HL-60/S4 treated with phorbol 12-myristate 13-acetate at 8.2 ng/mL for 4 days and 3 days (cell line): Measurements from ENCODE around the gene PNKP.

ENCODE experiments used
- in situ Hi-C: fragments of 300-500 bp; cut with MboI; formaldehyde crosslinking; loops from 2 replicates; pipeline ENCODE4 v1.15.0; 2022; ENCODE audit warnings: low sequenced_read_pairs

PNKP gene

GRCh38 chr19:49890349-49891311 lies 23.3 kb upstream of the PNKP start:
- in situ Hi-C loops: no loop called here

GRCh38 chr19:49889687-49890348 lies 22.4 kb upstream of the PNKP start:
- in situ Hi-C loops: no loop called here

DNA sequence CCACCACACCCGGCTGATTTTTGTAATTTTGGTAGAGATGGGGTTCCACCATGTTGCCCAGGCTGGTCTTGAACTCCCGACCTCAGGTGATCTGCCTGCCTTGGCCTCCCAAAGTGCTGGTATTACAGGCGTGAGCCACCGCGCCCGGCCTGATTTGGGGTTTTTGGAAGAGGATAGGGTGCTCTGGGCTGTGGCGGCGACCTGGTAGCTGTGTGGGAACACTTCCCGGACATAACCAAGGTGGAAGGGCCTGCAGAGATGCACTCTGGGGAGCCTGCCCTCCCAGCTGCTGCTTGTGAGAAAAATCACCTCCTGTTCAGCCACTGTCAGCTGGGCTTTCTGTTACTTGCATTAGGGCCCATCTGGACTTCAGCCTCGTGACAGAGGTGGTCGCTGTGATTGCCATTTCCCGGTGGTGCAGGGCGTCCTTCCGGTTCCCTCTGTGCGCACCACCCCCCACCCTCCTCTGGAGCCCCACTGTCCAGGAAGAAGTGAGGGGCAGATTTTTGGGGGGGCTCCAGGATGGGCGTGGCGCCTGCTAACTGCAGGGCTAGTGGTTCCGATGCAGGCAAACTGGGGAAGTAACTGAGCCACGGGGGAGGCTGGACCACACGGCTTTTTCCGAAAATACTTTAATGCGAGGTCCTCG lies 21.8 kb upstream of the PNKP start:
- in situ Hi-C loops: no loop called here

DNA sequence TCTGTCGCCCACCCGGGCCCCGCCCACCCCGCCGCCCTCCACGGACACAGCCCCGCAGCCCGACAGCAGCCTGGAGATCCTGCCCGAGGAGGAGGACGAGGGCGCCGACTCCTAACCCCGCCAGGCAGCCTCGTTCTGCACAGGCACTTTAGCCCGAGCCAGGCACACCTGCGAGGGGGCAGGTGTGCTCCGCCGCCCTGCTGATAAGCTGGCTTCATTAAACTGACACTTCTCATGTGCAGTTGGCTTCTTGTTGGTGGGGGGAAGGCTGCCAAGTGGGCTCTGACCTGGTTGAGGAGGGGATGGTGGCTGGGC lies 21.1 kb upstream of the PNKP start:
- in situ Hi-C loops: no loop called here

DNA sequence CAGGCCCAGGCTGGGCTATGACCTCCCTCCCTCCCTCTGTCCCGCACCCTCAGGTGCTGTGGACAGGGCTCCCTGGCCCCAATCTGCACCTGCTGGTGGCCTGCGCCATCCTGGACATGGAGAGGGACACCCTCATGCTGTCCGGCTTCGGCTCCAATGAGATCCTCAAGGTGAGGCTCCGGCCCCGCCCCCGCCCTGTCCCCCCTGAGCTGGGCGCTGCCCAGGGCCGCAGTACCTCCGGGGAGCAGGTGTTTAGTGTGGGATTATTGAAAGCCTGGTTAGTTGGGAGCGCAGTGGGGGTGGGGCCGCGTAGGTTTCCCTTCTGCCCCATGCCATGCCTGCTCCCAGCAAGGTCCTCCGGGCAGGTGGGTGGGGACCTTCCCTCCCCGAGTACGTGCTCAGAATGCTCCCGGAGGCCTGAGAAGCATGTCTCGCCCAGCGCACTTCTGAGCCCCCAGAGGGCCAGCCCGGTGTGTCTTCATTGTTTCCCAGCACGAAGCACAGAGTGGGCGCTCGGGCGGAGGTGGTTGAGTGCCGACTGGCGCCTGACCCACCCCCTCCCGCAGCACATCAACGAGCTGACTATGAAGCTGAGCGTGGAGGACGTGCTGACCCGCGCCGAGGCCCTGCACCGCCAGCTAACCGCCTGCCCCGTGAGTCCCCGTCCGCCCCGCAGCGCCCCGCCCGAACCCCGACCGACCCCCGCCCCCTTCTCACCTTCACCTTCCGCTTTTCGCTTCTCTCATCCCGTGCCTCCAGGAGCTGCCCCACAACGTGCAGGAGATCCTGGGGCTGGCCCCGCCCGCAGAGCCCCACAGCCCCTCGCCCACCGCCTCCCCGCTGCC lies 20.5 kb upstream of the PNKP start:
- in situ Hi-C loops: no loop called here

DNA sequence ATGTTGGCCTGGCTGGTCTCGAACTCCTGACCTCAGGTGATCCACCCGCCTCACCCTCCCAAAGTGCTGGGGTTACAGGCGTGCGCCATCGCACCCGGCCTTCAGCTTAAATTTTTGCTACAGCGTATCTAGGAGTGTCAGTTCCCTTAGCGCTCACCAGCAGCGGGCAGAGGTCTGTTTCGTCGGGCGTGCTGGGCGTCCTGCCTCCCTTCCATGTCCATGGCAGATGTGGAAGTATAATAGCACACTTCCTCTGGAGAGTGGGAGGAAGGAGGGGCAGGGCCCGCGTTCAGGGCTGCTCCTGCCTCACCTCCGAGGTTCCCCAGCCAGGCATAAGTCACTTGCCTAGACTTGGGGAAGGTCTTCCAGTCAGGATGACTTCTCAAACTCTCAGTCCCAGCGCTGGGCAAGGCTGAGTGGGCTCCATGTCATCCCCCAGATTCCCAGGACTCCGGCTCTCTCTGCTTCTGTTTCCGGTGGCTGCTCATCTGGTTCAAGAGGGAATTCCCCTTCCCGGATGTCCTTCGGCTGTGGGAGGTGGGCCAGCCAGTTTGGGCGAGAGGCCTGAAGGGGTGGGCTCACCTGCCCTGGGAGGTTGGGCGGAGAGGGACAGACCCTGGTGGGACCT lies 19.8 kb upstream of the PNKP start:
- in situ Hi-C loops: no loop called here

- in situ Hi-C loops: no loop called here
These were observed 17.4 kb upstream of the PNKP start for GRCh38 chr19:49884760-49885159.

- in situ Hi-C loops: no loop called here
These were observed 16.7 kb upstream of the PNKP start for GRCh38 chr19:49884109-49884508.

- in situ Hi-C loops: no loop called here
These were observed 15.7 kb upstream of the PNKP start for GRCh38 chr19:49883094-49883493.

GRCh38 chr19:49882643-49883042 lies 15.3 kb upstream of the PNKP start:
- in situ Hi-C loops: no loop called here

DNA sequence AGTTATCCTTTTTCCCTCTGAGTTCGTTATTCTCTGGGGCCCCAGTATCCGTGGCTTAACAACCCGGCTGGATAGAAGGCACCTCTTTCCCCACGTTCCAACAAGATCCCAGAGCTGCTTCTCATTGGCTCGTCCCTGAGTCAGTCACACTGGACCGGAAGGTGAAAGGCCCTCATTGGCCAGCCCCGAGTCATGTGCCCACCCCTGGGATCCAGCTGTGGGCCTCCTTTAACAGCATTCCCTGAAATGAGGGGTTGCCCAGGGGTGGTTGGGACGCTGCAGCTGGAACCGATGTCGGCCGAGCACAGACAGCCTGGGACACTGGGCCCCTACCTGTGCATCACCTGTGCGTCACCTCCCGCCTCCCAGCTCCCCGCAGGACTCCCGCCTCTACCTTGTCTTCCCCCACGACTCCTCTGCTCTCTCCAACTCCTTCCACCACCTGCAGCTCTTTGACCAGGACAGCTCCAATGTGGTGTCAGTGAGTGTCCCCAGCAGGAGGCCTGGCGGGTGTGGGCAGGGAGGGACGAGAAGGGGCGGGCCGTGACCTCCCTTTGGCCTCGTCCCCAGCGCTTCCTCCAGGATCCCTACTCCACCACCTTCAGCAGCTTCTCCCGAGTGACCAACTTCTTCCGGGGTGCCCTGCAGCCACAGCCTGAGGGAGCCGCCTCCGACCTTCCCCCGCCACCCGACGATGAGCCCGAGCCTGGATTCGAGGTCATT lies 14.5 kb upstream of the PNKP start:
- in situ Hi-C loops: no loop called here

- in situ Hi-C loops: no loop called here
These were observed 13.8 kb upstream of the PNKP start for GRCh38 chr19:49881186-49881585.

DNA sequence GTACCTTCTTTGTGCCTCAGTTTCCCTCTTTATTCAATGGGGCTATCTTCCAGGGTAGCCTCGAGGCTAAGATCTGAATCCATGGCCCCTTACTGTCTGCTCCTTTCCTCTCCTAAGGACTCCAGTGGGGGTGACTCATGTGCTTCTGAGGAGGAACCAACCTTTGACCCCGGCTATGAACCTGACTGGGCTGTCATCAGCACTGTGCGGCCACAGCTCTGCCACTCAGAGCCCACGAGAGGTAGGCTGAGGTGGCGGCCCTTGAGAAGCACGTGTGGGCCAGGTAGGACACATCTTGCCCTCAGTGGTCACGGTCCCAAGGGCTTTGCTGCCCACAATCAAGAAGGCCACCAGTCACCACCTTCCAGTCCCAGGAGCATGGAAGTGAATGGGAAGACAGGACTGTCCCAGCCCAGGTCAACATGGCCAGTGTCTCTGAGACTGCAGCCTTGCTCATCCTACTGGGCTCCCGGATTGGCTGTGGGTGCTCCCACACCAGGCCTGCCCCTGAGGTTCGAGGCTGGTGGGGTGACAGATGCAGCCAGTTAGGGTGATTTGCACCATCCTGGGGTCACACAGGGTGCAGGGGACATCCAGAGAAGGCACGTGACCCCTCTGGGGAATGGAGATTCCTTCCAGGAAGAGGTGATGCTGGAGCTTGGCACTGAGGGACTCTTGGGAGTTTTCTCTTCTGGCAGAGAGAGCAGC lies 12.9 kb upstream of the PNKP start:
- in situ Hi-C loops: no loop called here

GRCh38 chr19:49879243-49879963 lies 12.0 kb upstream of the PNKP start:
- in situ Hi-C loops: no loop called here

DNA sequence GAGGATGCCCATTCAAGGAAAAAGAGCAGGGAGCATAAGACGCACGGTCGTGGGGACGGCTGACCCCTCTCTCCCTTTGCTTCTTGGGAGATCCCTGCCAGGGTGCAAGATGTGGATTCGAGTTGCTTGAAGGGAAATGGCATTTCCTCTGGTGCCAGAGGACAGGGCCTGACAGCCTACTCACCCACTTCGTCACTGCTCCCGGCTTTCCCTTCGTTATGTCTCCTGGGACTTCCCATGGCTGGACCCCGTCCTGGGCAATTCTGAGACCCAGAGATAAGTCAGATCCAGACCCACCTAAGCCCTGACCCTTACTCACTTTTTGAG lies 11.3 kb upstream of the PNKP start:
- in situ Hi-C loops: no loop called here

DNA sequence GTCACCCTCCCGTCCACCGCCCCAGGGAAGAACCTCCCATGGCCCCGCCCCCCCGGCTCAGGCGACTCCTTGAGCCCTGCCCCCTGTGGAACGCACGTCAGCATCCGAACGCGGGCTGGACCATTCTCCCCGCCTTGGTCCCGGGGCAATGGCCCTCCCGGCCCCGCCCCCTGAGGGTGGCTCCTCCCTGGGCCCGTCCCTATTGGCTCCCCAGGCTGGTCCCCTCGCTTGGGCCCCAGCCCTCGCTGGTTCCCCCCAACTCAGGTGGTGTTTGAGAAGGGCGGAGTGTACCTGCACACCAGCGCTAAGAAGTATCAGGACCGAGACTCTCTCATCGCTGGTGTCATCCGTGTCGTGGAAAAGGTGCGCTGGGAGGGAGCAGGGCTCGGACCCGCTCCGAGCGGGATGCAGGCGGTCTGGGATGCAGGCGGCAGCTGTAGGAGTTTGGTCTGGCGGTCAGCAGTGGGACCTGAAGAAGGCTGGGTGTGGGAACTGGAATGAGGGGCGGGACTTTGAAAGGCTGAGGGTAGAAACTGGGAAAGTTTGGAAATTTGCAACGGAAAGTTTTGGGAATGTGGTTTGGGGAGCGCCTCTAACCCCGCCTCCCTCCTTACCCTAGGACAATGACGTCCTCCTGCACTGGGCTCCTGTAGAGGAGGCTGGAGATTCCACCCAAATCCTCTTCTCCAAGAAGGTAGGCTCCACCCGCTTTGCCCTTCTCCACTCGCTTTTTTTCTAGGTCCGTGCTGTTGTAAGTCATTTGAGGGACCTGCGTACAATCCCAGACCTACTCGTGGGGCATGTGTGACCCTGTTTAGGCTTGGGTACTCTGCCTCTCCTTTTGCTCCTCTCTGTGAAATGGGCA lies 10.7 kb upstream of the PNKP start:
- in situ Hi-C loops: no loop called here

GRCh38 chr19:49877020-49877878 lies 9.9 kb upstream of the PNKP start, which contains the start of the genes AKT1S1 and TBC1D17:
Gene AKT1S1 (minus strand): TSS chr19:49877355. CDS start chr19:49873295, 4,060 bp downstream.
Gene TBC1D17 (plus strand): TSS chr19:49877702. CDS start chr19:49877724, 22 bp downstream.
- in situ Hi-C loops: no loop called here
